Transverse colon (tissue), 4 donors: ENCODE data around the gene SHC1. TPM values are rescaled to one million over a fixed set of nuclear protein-coding genes. Genes with fewer than 3 reads are reported as not detected.

ENCODE experiments used
- DNase-seq: peaks from one replicate; pipeline ENCODE4 v3.0.0-alpha.2; 2019
- H3K27ac ChIP-seq, 4 donors: fragments of 200-600 bp; sonication (generic); 2 replicates each; pipeline ENCODE4 v1.5.1; 2016 to 2018; ENCODE audit warnings: inconsistent platforms in 4 of 4
- H3K27me3 ChIP-seq: fragments of 200-600 bp; sonication (generic); 2 replicates; pipeline ENCODE4 v1.5.1; 2017; ENCODE audit warnings: inconsistent platforms
- H3K36me3 ChIP-seq, 4 donors: fragments of 200-600 bp; sonication (generic); 2 replicates each; pipeline ENCODE4 v1.5.1; 2017 to 2019; ENCODE audit warnings: inconsistent platforms in 4 of 4
- H3K4me1 ChIP-seq, 4 donors: fragments of 200-600 bp; sonication (generic); 2 replicates each; pipeline ENCODE4 v1.5.1; 2017 to 2020; ENCODE audit warnings: inconsistent platforms in 4 of 4
- H3K4me3 ChIP-seq, 4 donors: fragments of 200-600 bp; sonication (generic); 1 replicate in 1 of 4; 2 replicates in 3 of 4; pipeline versions ENCODE4 v1.5.1 to v1.6.1; 2017 to 2019; ENCODE audit warnings: inconsistent platforms in 4 of 4
- H3K9me3 ChIP-seq, 2 donors: fragments of 200-600 bp; sonication (generic); 2 replicates each; pipeline ENCODE4 v1.5.1; 2017 to 2019; ENCODE audit warnings: inconsistent platforms in 2 of 2
- CTCF ChIP-seq, 5 experiments: fragments of 200-600 bp in 3 of 5; fragments of 450-650 bp in 2 of 5; sonication (generic) in 3 of 5; IDR thresholded peaks; 1 replicate in 2 of 5; 2 replicates in 3 of 5; pipeline ENCODE4 v1.5.1; 2016 to 2017; ENCODE audit warnings: antibody characterized with exemption in 5 of 5, inconsistent platforms in 3 of 5, mild to moderate bottlenecking in 2 of 5, moderate library complexity in 1 of 5
- EP300 ChIP-seq: sonication (generic); formaldehyde crosslinking; IDR thresholded peaks from one replicate; pipeline ENCODE4 v1.6.1; 2017; ENCODE audit warnings: antibody characterized with exemption, low read depth
- POLR2A ChIP-seq: fragments of 450-650 bp; IDR thresholded peaks from one replicate; pipeline ENCODE4 v1.6.1; 2016; ENCODE audit warnings: antibody characterized with exemption, mild to moderate bottlenecking, moderate library complexity
- POLR2AphosphoS5 ChIP-seq, 3 donors: sonication (generic); formaldehyde crosslinking; IDR thresholded peaks; one replicate each; pipeline ENCODE4 v1.6.1; 2016; ENCODE audit warnings: antibody characterized with exemption in 3 of 3
- WGBS, 2 donors: methylation state at CpG; one replicate each; pipeline ENCODE4 v1.1.5; 2018; ENCODE audit warnings: low coverage in 1 of 2; 5-methylcytosine and 5-hydroxymethylcytosine counted together
- in situ Hi-C, 4 donors: fragments of 200-750 bp; cut with MboI; loops; one replicate each; pipeline versions ENCODE4 v1.15.0 to v1.15.1; 2017; ENCODE audit warnings: low sequenced_read_pairs in 3 of 4, low pct_ligation_motif_present in 1 of 4, low pct_unique_long_range_greater_than_20kb in 1 of 4
- intact Hi-C: fragments of 100-400 bp; cut with DNase I; formaldehyde crosslinking; loops from one replicate; pipeline ENCODE4 v1.15.1; 2023; ENCODE audit warnings: low total_unique reads
- total RNA-seq, 4 donors: library from RNA; depleted of rRNA; stranded (reverse); fragments of >200 nt; gene quantifications; one replicate each; pipeline ENCODE4 v1.1.0, GENCODE V29; 2016

SHC1 gene
- total RNA-seq, 4 donors from 2014 or later = 71.1 to 149 (median 92.0) TPM

DNA sequence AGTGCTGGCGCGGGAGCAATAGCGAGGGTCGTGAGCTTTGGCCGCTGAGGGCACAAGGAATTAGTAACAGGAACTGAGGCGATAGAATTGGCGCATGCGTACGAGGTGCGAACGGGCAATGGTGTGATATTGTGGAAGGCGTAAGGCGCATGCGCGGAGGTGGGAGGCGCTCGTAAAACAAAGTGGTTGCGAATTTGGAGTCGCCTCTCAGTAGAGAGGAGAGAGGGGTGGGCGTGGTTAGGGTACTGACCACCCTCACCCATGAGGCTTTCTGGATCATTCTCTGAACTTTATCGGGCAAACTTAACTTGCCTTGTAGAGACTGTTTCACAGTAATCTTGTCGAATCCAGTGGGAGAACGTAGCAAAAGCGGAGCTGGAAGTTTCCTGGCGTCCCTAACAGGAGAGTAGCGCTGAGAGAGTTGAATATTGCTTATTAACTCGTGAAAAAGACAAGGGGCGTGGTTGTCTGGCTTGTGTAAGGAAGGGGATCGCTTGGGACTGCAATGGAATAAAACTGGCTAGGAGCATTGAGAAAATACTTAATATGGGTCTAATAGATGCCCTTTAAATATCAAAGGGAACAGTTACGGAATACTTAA is 4.4 kb upstream of the SHC1 start:
- intact Hi-C loops (no loop called here), in situ Hi-C loops (loop anchor here in 3 of 4 donors (25.0 kb wide), 1 partner anchor 87 kb away; the partner anchor contains the start of genes ADAM15 (in 3 of the 3) and EFNA4 (in 3 of the 3))
- Histone ChIP-seq H3K4me1 (peaks cover 28 to 52% (median 43%) of the 10 kb centered on the region in 4 donors), H3K36me3 (peaks cover 0 to 6% (median 0%) of the 10 kb centered on the region in 4 donors), H3K4me3 (peak overlapping the region; percentile 42 to 70 (median 58)), H3K27me3 (no peaks in the 10 kb centered on the region), H3K9me3 (no peaks in the 10 kb centered on the region), H3K27ac (peak overlapping the region; percentile 97 to 99 (median 99))
- TF ChIP-seq EP300 (no peak), POLR2A (peak; percentile 61), POLR2AphosphoS5 (IDR thresholded peaks at IDR 0.05) (peak; percentile 77 to 83 (median 79)), CTCF (IDR thresholded peaks at IDR 0.05) (peak in 1 of 5 experiments; percentile 2)
- peak; percentile 96 for DNase-seq
- WGBS, 2 donors = 1% methylated on average over 19 to 30 of the region's 30 CpGs

- TF ChIP-seq POLR2AphosphoS5 (IDR thresholded peaks at IDR 0.05) = peak; percentile 43 to 89 (median 74)
- TF ChIP-seq POLR2A = peak; percentile 66
- TF ChIP-seq CTCF (IDR thresholded peaks at IDR 0.05) = no peak
- no peak for TF ChIP-seq EP300
- in situ Hi-C loops = loop anchor here in 3 of 4 donors (25.0 kb wide), 1 partner anchor 88 kb away; the partner anchor contains the start of genes ADAM15 (in 3 of the 3) and EFNA4 (in 3 of the 3)
- Histone ChIP-seq H3K4me1 (peaks cover 35 to 58% (median 49%) of the 10 kb centered on the region in 4 donors), H3K27ac (peak within 1 kb of the TSS; percentile 97 to 99 (median 99)), H3K36me3 (peaks cover 0 to 6% (median 0%) of the 10 kb centered on the region in 4 donors), H3K27me3 (no peaks in the 10 kb centered on the region), H3K4me3 (peak within 1 kb of the TSS; percentile 61 to 72 (median 68)), H3K9me3 (no peaks in the 10 kb centered on the region)
- WGBS, 2 donors = 0 to 1% methylated on average over 5 to 47 of the region's 47 CpGs
- peak; percentile 97 for DNase-seq
- intact Hi-C loops = no loop called here
These were observed 3.7 kb upstream of the SHC1 start, which contains the start of gene CKS1B for GRCh38 chr1:154974102-154974807. CKS1B (plus strand) TSS chr1:154974681; CDS start chr1:154974746, 65 bp downstream.

GRCh38 chr1:154973344-154974101 is 3.0 kb upstream of the SHC1 start:
- H3K9me3 ChIP-seq = no peaks in the 10 kb centered on the region
- peaks cover 35 to 63% (median 54%) of the 10 kb centered on the region in 4 donors for H3K4me1 ChIP-seq
- H3K36me3 ChIP-seq = peaks cover 0 to 6% (median 0%) of the 10 kb centered on the region in 4 donors
- H3K4me3 ChIP-seq = peak overlapping the region; percentile 61 to 72 (median 68)
- DNase-seq = peak; percentile 99
- H3K27me3 ChIP-seq = no peaks in the 10 kb centered on the region
- 5 to 10% methylated on average over 22 to 37 of the region's 37 CpGs for whole genome bisulfite sequencing, 2 donors
- in situ Hi-C loops = loop anchor here in 3 of 4 donors (25.0 kb wide), 1 partner anchor 89 kb away; the partner anchor contains the start of genes ADAM15 (in 3 of the 3) and EFNA4 (in 3 of the 3)
- TF ChIP-seq CTCF (IDR thresholded peaks at IDR 0.05) = peak in 2 of 5 experiments; percentile 17 to 37
- TF ChIP-seq POLR2A = peak; percentile 83
- peak; percentile 91 to 96 (median 92) for TF ChIP-seq POLR2AphosphoS5 (IDR thresholded peaks at IDR 0.05)
- TF ChIP-seq EP300 = peak; percentile 6
- peak overlapping the region; percentile 97 to 99 (median 99) for H3K27ac ChIP-seq
- intact Hi-C loops = no loop called here
